Mesothelial cell of epicardium (in vitro differentiated cells): ENCODE measurements around the gene GRID2. TPM values are rescaled to one million over a fixed set of nuclear protein-coding genes. Genes with fewer than 3 reads are reported as not detected.

Source experiments
- DNase-seq, 2 experiments: peaks; one replicate each; pipeline ENCODE4 v3.0.0; 2021; ENCODE audit warnings: low spot score in 2 of 2; ENCODE audit not compliant: unreplicated experiment in 2 of 2
- H3K27ac Mint-ChIP-seq: 2 replicates; pipeline ENCODE4 v1.8.0; 2021; ENCODE audit warnings: mixed read lengths
- H3K27me3 Mint-ChIP-seq: 2 replicates; pipeline ENCODE4 v1.8.0; 2021; ENCODE audit warnings: low read depth, mixed read lengths
- H3K36me3 Mint-ChIP-seq: 2 replicates; pipeline ENCODE4 v1.8.0; 2021; ENCODE audit warnings: mixed read lengths
- H3K4me1 Mint-ChIP-seq: 2 replicates; pipeline ENCODE4 v1.8.0; 2021; ENCODE audit warnings: mixed read lengths
- H3K4me3 Mint-ChIP-seq: 2 replicates; pipeline ENCODE4 v1.8.0; 2021; ENCODE audit warnings: mild to moderate bottlenecking, moderate library complexity, mixed read lengths
- H3K9me3 Mint-ChIP-seq: 2 replicates; pipeline ENCODE4 v1.8.0; 2021; ENCODE audit warnings: mixed read lengths
- CTCF ChIP-seq: fragments of 200-600 bp; sonication (generic); IDR thresholded peaks from one replicate; pipeline ENCODE4 v1.5.0; 2021; ENCODE audit warnings: antibody characterized with exemption; ENCODE audit not compliant: unreplicated experiment
- total RNA-seq: library from RNA; stranded (reverse); gene quantifications from 3 replicates; pipeline ENCODE4 v1.2.1, GENCODE V29; 2021

Gene GRID2
- total RNA-seq, 1 donor from 2014 or later, result 3.1 TPM

- TF ChIP-seq CTCF, result no peak
- peaks cover 3% of the 10 kb centered on the region for H3K4me1 Mint-ChIP-seq
- H3K27ac Mint-ChIP-seq, result no peak overlapping the region
- H3K27me3 Mint-ChIP-seq, result peaks cover 3% of the 10 kb centered on the region
- H3K4me3 Mint-ChIP-seq, result no peak overlapping the region
- no peaks in the 10 kb centered on the region for H3K9me3 Mint-ChIP-seq
- H3K36me3 Mint-ChIP-seq, result no peaks in the 10 kb centered on the region
- no peak for DNase-seq
Measured at GRCh38 chr4:93684571-93684970, 1380.8 kb downstream of the GRID2 start.

GRCh38 chr4:93687304-93687703, 1383.5 kb downstream of the GRID2 start:
- Mint-ChIP-seq H3K4me1 (peaks cover 3% of the 10 kb centered on the region), H3K36me3 (no peaks in the 10 kb centered on the region), H3K27me3 (peaks cover 3% of the 10 kb centered on the region), H3K27ac (no peak overlapping the region), H3K4me3 (no peak overlapping the region), H3K9me3 (no peaks in the 10 kb centered on the region)
- DNase-seq, result no peak
- no peak for TF ChIP-seq CTCF

- Mint-ChIP-seq H3K27me3 (peaks cover 3% of the 10 kb centered on the region), H3K27ac (no peak overlapping the region), H3K9me3 (no peaks in the 10 kb centered on the region), H3K4me1 (peaks cover 1% of the 10 kb centered on the region), H3K36me3 (no peaks in the 10 kb centered on the region), H3K4me3 (no peak overlapping the region)
- DNase-seq, result no peak
- TF ChIP-seq CTCF, result no peak
Measured at GRCh38 chr4:93688978-93689377, 1385.2 kb downstream of the GRID2 start.

GRCh38 chr4:93693141-93693540, 1389.4 kb downstream of the GRID2 start:
- Mint-ChIP-seq H3K36me3 (no peaks in the 10 kb centered on the region), H3K4me1 (peaks cover 1% of the 10 kb centered on the region), H3K27me3 (peaks cover 5% of the 10 kb centered on the region), H3K9me3 (no peaks in the 10 kb centered on the region), H3K4me3 (no peak overlapping the region), H3K27ac (no peak overlapping the region)
- DNase-seq, result no peak
- TF ChIP-seq CTCF, result no peak

GRCh38 chr4:93698686-93699085, 1394.9 kb downstream of the GRID2 start:
- Mint-ChIP-seq H3K4me1 (peaks cover 9% of the 10 kb centered on the region), H3K27me3 (peaks cover 2% of the 10 kb centered on the region), H3K36me3 (no peaks in the 10 kb centered on the region), H3K27ac (no peak overlapping the region), H3K9me3 (no peaks in the 10 kb centered on the region), H3K4me3 (no peak overlapping the region)
- DNase-seq, result no peak
- no peak for TF ChIP-seq CTCF

GRCh38 chr4:93700571-93700970, 1396.8 kb downstream of the GRID2 start:
- Mint-ChIP-seq H3K9me3 (peaks cover 10% of the 10 kb centered on the region), H3K4me1 (peaks cover 9% of the 10 kb centered on the region), H3K4me3 (no peak overlapping the region), H3K36me3 (no peaks in the 10 kb centered on the region), H3K27ac (no peak overlapping the region), H3K27me3 (peaks cover 2% of the 10 kb centered on the region)
- no peak for DNase-seq
- no peak for TF ChIP-seq CTCF
